DMS 273 (cell line): Measurements from ENCODE around the gene RCAN2.
"Not testable (repeated sequence)": the region's sequence is repeated elsewhere in the genome, so short reads cannot be mapped to it uniquely, and the experiment has no call there.

Experiments
- DNase-seq: peaks from one replicate; lab custom pipeline; 2025; ENCODE audit not compliant: unreplicated experiment; lab: John Stamatoyannopoulos, UW

RCAN2 gene

GRCh38 chr6:46390153-46390876 is 100.9 kb downstream of the RCAN2 start:
- DNase-seq = no peak

DNA sequence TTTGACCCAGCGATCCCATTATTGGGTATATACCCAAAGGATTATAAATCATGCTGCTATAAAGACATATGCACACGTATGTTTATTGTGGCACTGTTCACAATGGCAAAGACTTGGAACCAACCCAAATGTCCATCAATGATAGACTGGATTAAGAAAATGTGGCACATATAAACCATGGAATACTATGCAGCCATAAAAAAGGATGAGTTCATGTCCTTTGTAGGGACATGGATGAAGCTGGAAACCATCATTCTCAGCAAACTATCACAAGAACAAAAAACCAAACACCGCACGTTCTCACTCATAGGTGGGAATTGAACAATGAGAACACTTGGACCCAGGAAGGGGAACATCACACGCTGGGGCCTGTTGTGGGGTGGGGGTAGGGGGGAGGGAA is 103.5 kb downstream of the RCAN2 start:
- not testable (repeated sequence) for DNase-seq

DNA sequence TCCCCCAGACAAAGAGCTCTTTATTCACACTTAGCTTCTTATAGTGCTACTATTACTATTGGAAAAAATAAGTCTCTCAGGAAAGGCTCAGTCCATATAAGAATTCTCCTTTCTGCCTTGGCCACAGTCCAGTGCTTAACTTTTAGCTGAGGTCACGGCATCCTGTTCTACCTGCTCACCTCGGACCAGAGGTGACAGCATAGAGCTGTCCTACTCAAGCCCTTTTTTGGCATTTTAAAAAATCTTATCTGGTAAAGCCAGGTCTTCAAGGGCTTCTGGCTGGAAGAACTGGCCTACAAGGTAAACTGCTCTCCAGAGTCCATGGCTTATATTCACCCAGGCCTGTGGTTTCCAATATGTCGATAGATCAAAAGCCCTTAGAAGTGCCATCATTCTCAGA is 109.7 kb downstream of the RCAN2 start:
- DNase-seq = no peak

DNA sequence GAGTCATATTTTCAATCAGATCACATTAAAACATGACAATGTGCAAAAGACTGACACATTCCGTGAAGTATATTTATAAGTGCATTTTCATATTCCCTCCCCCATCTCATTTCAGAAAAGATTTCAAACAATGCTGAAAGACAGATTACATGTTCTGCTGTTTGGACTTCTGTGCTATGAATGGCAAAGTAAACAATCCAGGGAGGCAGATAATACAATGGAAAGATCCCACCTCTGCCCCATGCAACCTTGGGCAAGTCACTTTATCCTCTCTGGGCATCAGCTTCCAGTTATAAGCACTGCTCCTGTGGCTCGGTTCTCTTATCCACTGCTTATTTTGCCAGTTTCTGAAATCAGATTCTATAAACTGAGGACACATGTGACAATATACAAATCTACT is 110.2 kb downstream of the RCAN2 start:
- DNase-seq = no peak

- DNase-seq = no peak
Observed at GRCh38 chr6:46380152-46380807, 111.0 kb downstream of the RCAN2 start.

DNA sequence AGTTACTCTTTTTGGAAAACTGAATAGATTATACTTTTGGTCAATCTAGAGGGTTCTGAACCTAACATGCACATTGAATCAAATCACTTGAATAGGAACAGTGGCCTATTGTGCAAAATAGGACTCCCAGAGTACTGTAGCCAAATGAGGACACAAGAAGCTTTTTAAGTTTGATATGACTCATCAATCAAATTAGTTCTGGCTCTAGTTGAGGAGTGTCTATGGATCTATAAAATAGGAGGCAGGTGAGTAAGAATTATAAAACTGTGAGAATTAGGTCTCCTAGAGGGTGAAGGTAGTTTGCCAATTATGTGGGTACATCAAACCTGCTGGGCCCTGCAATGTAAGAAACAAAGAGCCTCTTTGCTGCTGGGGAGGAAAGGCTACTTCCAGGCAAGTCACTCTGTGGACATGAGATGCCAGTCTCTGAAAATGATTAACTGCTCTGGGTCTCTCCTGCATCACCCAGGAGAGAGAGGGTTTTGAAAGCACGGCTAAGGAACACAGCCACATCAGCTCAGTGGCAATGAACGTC is 112.3 kb downstream of the RCAN2 start:
- no peak for DNase-seq

GRCh38 chr6:46378161-46378881 is 112.9 kb downstream of the RCAN2 start:
- no peak for DNase-seq

- no peak for DNase-seq
Observed at GRCh38 chr6:46377209-46377608, 114.0 kb downstream of the RCAN2 start.

GRCh38 chr6:46376562-46377061 is 114.6 kb downstream of the RCAN2 start:
- no peak for DNase-seq

GRCh38 chr6:46370622-46371021 is 120.6 kb downstream of the RCAN2 start:
- no peak for DNase-seq

GRCh38 chr6:46368169-46368536 is 123.1 kb downstream of the RCAN2 start:
- no peak for DNase-seq

GRCh38 chr6:46367354-46368168 is 123.7 kb downstream of the RCAN2 start:
- DNase-seq = peak; percentile 31

- DNase-seq = no peak
Observed at GRCh38 chr6:46366190-46366900, 124.9 kb downstream of the RCAN2 start.

- DNase-seq = no peak
Observed at GRCh38 chr6:46357591-46357990, 133.7 kb downstream of the RCAN2 start.

GRCh38 chr6:46356543-46356942 is 134.7 kb downstream of the RCAN2 start:
- DNase-seq = no peak

- no peak for DNase-seq
Observed at GRCh38 chr6:46353528-46353927, 137.7 kb downstream of the RCAN2 start.

- no peak for DNase-seq
Observed at GRCh38 chr6:46352541-46353268, 138.5 kb downstream of the RCAN2 start.

DNA sequence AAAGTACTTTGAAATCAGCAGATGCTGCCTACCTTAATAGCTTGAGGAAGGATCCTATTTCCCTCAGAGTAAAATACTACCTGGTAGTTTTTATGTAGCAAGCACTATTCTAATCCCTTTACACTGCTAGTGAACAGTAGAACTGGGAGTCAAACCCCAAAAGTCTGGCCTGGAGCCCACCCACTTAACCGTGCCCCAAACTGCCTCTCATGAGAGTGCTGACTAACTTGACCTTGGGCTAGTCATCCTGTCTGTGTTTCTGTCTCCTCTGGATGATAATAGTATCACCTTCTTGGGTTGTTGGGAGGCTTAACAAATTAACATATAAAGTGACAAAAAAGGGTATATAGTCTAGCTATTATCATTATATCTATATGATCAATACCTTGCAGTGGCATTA is 140.5 kb downstream of the RCAN2 start:
- DNase-seq = no peak

DNA sequence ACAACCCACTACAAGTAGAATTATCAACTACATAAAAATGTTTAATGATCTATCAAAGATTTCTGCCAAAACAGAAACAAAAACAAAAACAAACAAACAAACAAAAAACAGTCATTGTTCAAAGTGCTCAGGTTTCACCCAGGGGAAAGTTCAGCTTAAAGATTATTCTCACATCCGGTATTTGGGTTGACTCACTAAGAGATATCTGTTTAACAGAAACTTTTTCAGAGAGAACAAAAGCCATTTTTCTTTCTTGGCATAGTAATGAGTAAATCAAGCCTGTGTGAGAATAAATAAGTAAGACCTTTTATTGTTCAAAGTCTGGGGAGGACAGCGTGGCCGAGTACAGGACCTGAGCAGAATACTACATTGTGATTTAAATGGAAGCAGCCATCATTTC is 143.6 kb downstream of the RCAN2 start:
- no peak for DNase-seq

- no peak for DNase-seq
Observed at GRCh38 chr6:46340246-46340645, 151.0 kb downstream of the RCAN2 start.
